GM12878 (cell line): ENCODE results near the gene EMX1. TPM values are rescaled to one million over a fixed set of nuclear protein-coding genes. Genes with fewer than 3 reads are reported as not detected.

Experiments
- DPF2 ChIP-seq: fragments of 450-650 bp; IDR thresholded peaks from 2 replicates; pipeline ENCODE4 v1.6.1; 2017; ENCODE audit warnings: mild to moderate bottlenecking
- EGR1 ChIP-seq, 2 experiments: IDR thresholded peaks; 1 replicate in 1 of 2; 2 replicates in 1 of 2; pipeline ENCODE4 v1.6.1; 2011 to 2012; ENCODE audit warnings: low read depth in 2 of 2, low read length in 2 of 2, borderline replicate concordance in 1 of 2, mild to moderate bottlenecking in 1 of 2, moderate library complexity in 1 of 2
- EP300 ChIP-seq, 2 experiments: fragments of 150-350 bp in 1 of 2; IDR thresholded peaks; 2 replicates each; pipeline ENCODE4 v1.6.1; 2011 to 2012; ENCODE audit warnings: low read depth in 2 of 2, low read length in 2 of 2, borderline replicate concordance in 1 of 2, improper control_type of control experiment in 1 of 2, inconsistent platforms in 1 of 2; ENCODE audit not compliant: control insufficient read depth in 1 of 2
- GATAD2B ChIP-seq: fragments of 450-650 bp; conservative IDR thresholded peaks from 2 replicates; pipeline ENCODE4 v1.6.1; 2017; ENCODE audit warnings: low read depth, mild to moderate bottlenecking, moderate library complexity
- JUND ChIP-seq: IDR thresholded peaks from 2 replicates; pipeline ENCODE4 v1.6.1; 2012; ENCODE audit warnings: low read depth, mild to moderate bottlenecking, low read length, improper control_type of control experiment, moderate library complexity
- NBN ChIP-seq: fragments of 450-650 bp; IDR thresholded peaks from 2 replicates; pipeline ENCODE4 v1.6.1; 2016
- NR2F1 ChIP-seq: fragments of 450-650 bp; conservative IDR thresholded peaks from 2 replicates; pipeline ENCODE4 v1.6.1; 2017; ENCODE audit warnings: mild to moderate bottlenecking
- RB1 ChIP-seq: fragments of 450-650 bp; formaldehyde crosslinking; IDR thresholded peaks from 2 replicates; pipeline ENCODE4 v1.6.1; 2017; ENCODE audit warnings: mild to moderate bottlenecking, borderline replicate concordance
- SUZ12 ChIP-seq: fragments of 200-600 bp; sonication (generic); IDR thresholded peaks from one replicate; pipeline ENCODE4 v1.6.1; 2018; ENCODE audit warnings: antibody characterized with exemption, mild to moderate bottlenecking; ENCODE audit not compliant: unreplicated experiment
- USF2 ChIP-seq: IDR thresholded peaks from 2 replicates; pipeline ENCODE4 v1.6.1; 2011; ENCODE audit warnings: low read depth, low read length, improper control_type of control experiment, borderline replicate concordance
- ZBTB33 ChIP-seq: fragments of 450-650 bp; IDR thresholded peaks from 2 replicates; pipeline ENCODE4 v1.6.1; 2017; ENCODE audit warnings: mild to moderate bottlenecking
- ZNF687 ChIP-seq: fragments of 450-650 bp; IDR thresholded peaks from 2 replicates; pipeline ENCODE4 v1.6.1; 2017; ENCODE audit warnings: mild to moderate bottlenecking, moderate library complexity
- polyA plus RNA-seq, 11 experiments: library from polyadenylated mRNA; depleted of rRNA in 4 of 11; unstranded in 6 of 11; stranded (reverse) in 5 of 11; fragments of >200 nt; fragmentation: Nextera tagmentation in 4 of 11; fragmentation: Illumina TruSeq in 1 of 11; extraction: Ambion mirVana in 4 of 11; extraction: Trizol in 1 of 11; gene quantifications; 1 replicate in 1 of 11; 2 replicates in 10 of 11; pipeline versions ENCODE4 v1.2.1 to v1.2.3, GENCODE V29; 2011 to 2016; ENCODE audit warnings: inconsistent platforms in 2 of 11, missing spikeins in 2 of 11, low read depth in 1 of 11
- total RNA-seq, 4 experiments: library from RNA; depleted of rRNA in 3 of 4; stranded (reverse); fragments of >200 nt in 3 of 4; fragmentation: Illumina TruSeq in 1 of 4; extraction: Trizol in 1 of 4; gene quantifications; 2 replicates each; pipeline versions ENCODE4 v1.2.1 to v1.2.3, GENCODE V29; 2013 to 2021
- TF ChIP-seq, protein P1 (sequence below): IDR thresholded peaks from 2 replicates; pipeline ENCODE4 v1.6.1; 2012; ENCODE audit warnings: low read depth, low read length, improper control_type of control experiment
- TF ChIP-seq, protein P2 (sequence below): fragments of 450-650 bp; IDR thresholded peaks from 2 replicates; pipeline ENCODE4 v1.6.1; 2017; ENCODE audit warnings: mild to moderate bottlenecking, moderate library complexity

The EMX1 gene
- total and polyA plus RNA-seq, 10 of the 15 experiments (the other 5 are each of a cell fraction or from before 2014, with no cell fraction given): 0.07 to 5.1 (median 1.2) TPM; not detected in 1

DNA sequence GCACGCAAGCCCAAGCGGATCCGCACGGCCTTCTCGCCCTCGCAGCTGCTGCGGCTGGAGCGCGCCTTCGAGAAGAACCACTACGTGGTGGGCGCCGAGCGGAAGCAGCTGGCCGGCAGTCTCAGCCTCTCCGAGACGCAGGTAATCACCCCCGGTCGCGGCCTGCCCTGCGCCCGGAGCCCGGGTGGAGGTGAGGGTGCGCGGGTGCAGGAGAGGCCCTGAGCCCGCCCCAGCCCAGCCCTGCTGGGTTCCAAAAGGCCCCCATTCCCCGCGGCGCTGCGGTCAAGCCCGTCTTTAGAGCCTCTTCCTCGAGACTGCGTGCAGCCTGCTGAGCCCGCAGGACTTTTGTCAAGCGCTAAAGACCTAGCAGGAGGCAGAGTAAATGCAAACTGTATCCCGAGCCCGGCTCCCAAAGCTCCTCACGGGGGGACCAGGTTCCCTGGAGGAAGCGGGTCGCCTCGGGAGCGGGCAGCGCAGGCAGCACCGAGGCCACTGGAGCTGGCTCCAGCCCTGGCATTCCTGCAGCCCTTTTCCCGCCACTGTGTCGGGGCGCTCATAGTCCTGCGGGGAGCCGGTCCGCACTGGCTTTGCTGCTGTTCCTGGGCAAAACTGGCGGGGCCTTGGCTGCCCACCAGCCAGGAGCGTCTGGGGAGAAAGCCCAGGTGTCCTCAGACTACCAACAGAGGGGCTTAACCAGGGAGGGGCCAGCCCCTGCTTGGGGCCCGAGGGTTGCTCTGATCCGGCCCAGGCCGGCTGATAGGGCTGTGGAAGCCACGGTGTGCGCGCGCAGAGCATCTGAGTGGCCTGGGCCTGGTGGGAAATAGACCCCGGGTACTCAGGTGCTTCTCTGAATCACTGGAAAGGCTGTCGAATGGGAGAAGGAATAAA lies 7.3 kb downstream of the EMX1 start (continued):
- TF ChIP-seq ZBTB33 (no peak), NBN (no peak), JUND (no peak), EGR1 (IDR thresholded peaks at IDR 0.05; ENCODE audit: borderline replicate concordance in 1 of 2, low read depth in 2 of 2, low read length in 2 of 2) (no peak), USF2 (no peak), NR2F1 (no peak; the same call in 1 of the 2 replicates), GATAD2B (0 out of 2 replicates have a peak, but pooled peaks have one; percentile 36), ZNF687 (peak; percentile 65), SUZ12 (no peak), DPF2 (0 out of 2 replicates have a peak, but pooled peaks have one; percentile 12), RB1 (no peak), EP300 (IDR thresholded peaks at IDR 0.05; ENCODE audit: borderline replicate concordance in 1 of 2, control insufficient read depth in 1 of 2, low read depth in 2 of 2, low read length in 2 of 2) (peak in 1 of 2 experiments; percentile 31; a peak in 1 of 4 replicates)
- TF ChIP-seq, protein P1, sequence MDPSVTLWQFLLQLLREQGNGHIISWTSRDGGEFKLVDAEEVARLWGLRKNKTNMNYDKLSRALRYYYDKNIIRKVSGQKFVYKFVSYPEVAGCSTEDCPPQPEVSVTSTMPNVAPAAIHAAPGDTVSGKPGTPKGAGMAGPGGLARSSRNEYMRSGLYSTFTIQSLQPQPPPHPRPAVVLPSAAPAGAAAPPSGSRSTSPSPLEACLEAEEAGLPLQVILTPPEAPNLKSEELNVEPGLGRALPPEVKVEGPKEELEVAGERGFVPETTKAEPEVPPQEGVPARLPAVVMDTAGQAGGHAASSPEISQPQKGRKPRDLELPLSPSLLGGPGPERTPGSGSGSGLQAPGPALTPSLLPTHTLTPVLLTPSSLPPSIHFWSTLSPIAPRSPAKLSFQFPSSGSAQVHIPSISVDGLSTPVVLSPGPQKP: no peak
- TF ChIP-seq, protein P2, sequence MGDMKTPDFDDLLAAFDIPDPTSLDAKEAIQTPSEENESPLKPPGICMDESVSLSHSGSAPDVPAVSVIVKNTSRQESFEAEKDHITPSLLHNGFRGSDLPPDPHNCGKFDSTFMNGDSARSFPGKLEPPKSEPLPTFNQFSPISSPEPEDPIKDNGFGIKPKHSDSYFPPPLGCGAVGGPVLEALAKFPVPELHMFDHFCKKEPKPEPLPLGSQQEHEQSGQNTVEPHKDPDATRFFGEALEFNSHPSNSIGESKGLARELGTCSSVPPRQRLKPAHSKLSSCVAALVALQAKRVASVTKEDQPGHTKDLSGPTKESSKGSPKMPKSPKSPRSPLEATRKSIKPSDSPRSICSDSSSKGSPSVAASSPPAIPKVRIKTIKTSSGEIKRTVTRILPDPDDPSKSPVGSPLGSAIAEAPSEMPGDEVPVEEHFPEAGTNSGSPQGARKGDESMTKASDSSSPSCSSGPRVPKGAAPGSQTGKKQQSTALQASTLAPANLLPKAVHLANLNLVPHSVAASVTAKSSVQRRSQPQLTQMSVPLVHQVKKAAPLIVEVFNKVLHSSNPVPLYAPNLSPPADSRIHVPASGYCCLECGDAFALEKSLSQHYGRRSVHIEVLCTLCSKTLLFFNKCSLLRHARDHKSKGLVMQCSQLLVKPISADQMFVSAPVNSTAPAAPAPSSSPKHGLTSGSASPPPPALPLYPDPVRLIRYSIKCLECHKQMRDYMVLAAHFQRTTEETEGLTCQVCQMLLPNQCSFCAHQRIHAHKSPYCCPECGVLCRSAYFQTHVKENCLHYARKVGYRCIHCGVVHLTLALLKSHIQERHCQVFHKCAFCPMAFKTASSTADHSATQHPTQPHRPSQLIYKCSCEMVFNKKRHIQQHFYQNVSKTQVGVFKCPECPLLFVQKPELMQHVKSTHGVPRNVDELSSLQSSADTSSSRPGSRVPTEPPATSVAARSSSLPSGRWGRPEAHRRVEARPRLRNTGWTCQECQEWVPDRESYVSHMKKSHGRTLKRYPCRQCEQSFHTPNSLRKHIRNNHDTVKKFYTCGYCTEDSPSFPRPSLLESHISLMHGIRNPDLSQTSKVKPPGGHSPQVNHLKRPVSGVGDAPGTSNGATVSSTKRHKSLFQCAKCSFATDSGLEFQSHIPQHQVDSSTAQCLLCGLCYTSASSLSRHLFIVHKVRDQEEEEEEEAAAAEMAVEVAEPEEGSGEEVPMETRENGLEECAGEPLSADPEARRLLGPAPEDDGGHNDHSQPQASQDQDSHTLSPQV: no peak
